DOHH2 (cell line): Measurements from ENCODE around the gene KCNC1.

Source experiments
- H3F3A ChIP-seq: fragments of 200-600 bp; sonication (generic), shearing (Covaris generic); 2 replicates; pipeline ENCODE4 v1.6.0; 2016; ENCODE audit warnings: antibody characterized with exemption, mild to moderate bottlenecking; ENCODE audit not compliant: control insufficient read depth, insufficient read depth
- H3K27ac ChIP-seq: fragments of 200-600 bp; sonication (generic); 2 replicates; pipeline ENCODE4 v1.5.1; 2014; ENCODE audit warnings: low read depth, mild to moderate bottlenecking, low read length, moderate library complexity
- H3K27me3 ChIP-seq: fragments of 200-600 bp; sonication (generic); 2 replicates; pipeline ENCODE4 v1.6.1; 2014; ENCODE audit warnings: mild to moderate bottlenecking, low read length, mixed read lengths; ENCODE audit not compliant: control insufficient read depth
- H3K36me3 ChIP-seq: fragments of 200-600 bp; sonication (generic); 2 replicates; pipeline ENCODE4 v1.6.1; 2014; ENCODE audit warnings: mild to moderate bottlenecking, low read length, moderate library complexity, mixed read lengths; ENCODE audit not compliant: control insufficient read depth
- H3K4me1 ChIP-seq: fragments of 200-600 bp; sonication (generic); 2 replicates; pipeline ENCODE4 v1.6.1; 2014; ENCODE audit warnings: mild to moderate bottlenecking, low read length, mixed read lengths; ENCODE audit not compliant: control insufficient read depth
- H3K4me2 ChIP-seq: fragments of 200-600 bp; sonication (generic); 2 replicates; pipeline ENCODE4 v1.6.0; 2014; ENCODE audit warnings: mild to moderate bottlenecking, low read length, moderate library complexity
- H3K4me3 ChIP-seq: fragments of 200-600 bp; sonication (generic); 2 replicates; pipeline ENCODE4 v1.5.1; 2014; ENCODE audit warnings: mild to moderate bottlenecking, low read length, mixed read lengths
- H3K79me2 ChIP-seq: fragments of 200-600 bp; sonication (generic); 2 replicates; pipeline ENCODE4 v1.6.1; 2014; ENCODE audit warnings: mild to moderate bottlenecking, low read length, mixed read lengths; ENCODE audit not compliant: control insufficient read depth
- H3K9me2 ChIP-seq: fragments of 200-600 bp; sonication (generic); replicated peaks from 2 replicates; pipeline ENCODE4 v1.6.1; 2014; ENCODE audit warnings: mild to moderate bottlenecking, low read length, mixed read lengths; ENCODE audit not compliant: control insufficient read depth
- H3K9me3 ChIP-seq: fragments of 200-600 bp; sonication (generic); 2 replicates; pipeline ENCODE4 v1.6.1; 2014; ENCODE audit warnings: antibody characterized with exemption, low read length, mixed read lengths; ENCODE audit not compliant: control insufficient read depth, insufficient read depth
- H4K20me1 ChIP-seq: fragments of 200-600 bp; sonication (generic); 2 replicates; pipeline ENCODE4 v1.6.0; 2014; ENCODE audit warnings: low read depth, mild to moderate bottlenecking, antibody characterized with exemption, low read length, moderate library complexity; ENCODE audit not compliant: control insufficient read depth, insufficient read depth
- CTCF ChIP-seq: fragments of 200-600 bp; sonication (generic); IDR thresholded peaks from one replicate; pipeline ENCODE4 v1.5.1; 2014; ENCODE audit warnings: antibody characterized with exemption, mild to moderate bottlenecking, low read depth, low read length; ENCODE audit not compliant: poor library complexity, severe bottlenecking
- EZH2phosphoT487 ChIP-seq: fragments of 200-600 bp; sonication (generic); IDR thresholded peaks from 2 replicates; pipeline ENCODE4 v1.6.1; 2017; ENCODE audit warnings: borderline replicate concordance, mild to moderate bottlenecking, antibody characterized with exemption, low read length, moderate library complexity, mixed read lengths

The KCNC1 gene

GRCh38 chr11:17750013-17750800, 15.6 kb downstream of the KCNC1 start:
- Histone ChIP-seq H3K9me3 (no peaks in the 10 kb centered on the region), H3K79me2 (no peaks in the 10 kb centered on the region), H4K20me1 (no peaks in the 10 kb centered on the region), H3K27me3 (no peaks in the 10 kb centered on the region), H3K36me3 (no peaks in the 10 kb centered on the region), H3K4me2 (no peak overlapping the region), H3K27ac (no peak overlapping the region), H3F3A (no peaks in the 10 kb centered on the region), H3K4me1 (no peaks in the 10 kb centered on the region), H3K9me2 (no peaks in the 10 kb centered on the region), H3K4me3 (no peak overlapping the region)
- TF ChIP-seq CTCF: no peak
- no peak for TF ChIP-seq EZH2phosphoT487

- Histone ChIP-seq H3K4me3 (no peak overlapping the region), H3K9me3 (no peaks in the 10 kb centered on the region), H3K9me2 (no peaks in the 10 kb centered on the region), H3K79me2 (no peaks in the 10 kb centered on the region), H3F3A (no peaks in the 10 kb centered on the region), H3K36me3 (no peaks in the 10 kb centered on the region), H3K27me3 (no peaks in the 10 kb centered on the region), H3K27ac (no peak overlapping the region), H3K4me1 (no peaks in the 10 kb centered on the region), H4K20me1 (no peaks in the 10 kb centered on the region), H3K4me2 (no peak overlapping the region)
- TF ChIP-seq EZH2phosphoT487 (no peak), CTCF (no peak)
These were observed 16.2 kb downstream of the KCNC1 start for GRCh38 chr11:17750801-17751165.

- Histone ChIP-seq H3K36me3 (no peaks in the 10 kb centered on the region), H3K27me3 (no peaks in the 10 kb centered on the region), H3K4me1 (no peaks in the 10 kb centered on the region), H3K79me2 (no peaks in the 10 kb centered on the region), H3F3A (no peaks in the 10 kb centered on the region), H3K4me3 (no peak overlapping the region), H3K27ac (no peak overlapping the region), H3K9me2 (no peaks in the 10 kb centered on the region), H4K20me1 (no peaks in the 10 kb centered on the region), H3K4me2 (no peak overlapping the region), H3K9me3 (no peaks in the 10 kb centered on the region)
- TF ChIP-seq CTCF: no peak
- TF ChIP-seq EZH2phosphoT487: no peak
These were observed 17.0 kb downstream of the KCNC1 start for GRCh38 chr11:17751558-17751957.
